ENCODE measurements around the gene SCN5A.

- TF ChIP-seq ZNF274 (IDR thresholded peaks at IDR 0.05; ENCODE audit: low read depth, low read length) (no peak), EZH2phosphoT487 (IDR thresholded peaks at IDR 0.05; ENCODE audit: borderline replicate concordance) (no peak), CTCF (IDR thresholded peaks at IDR 0.05 in 2 of 3, conservative IDR thresholded peaks at IDR 0.05 in 1 of 3; ENCODE audit: borderline replicate concordance in 1 of 3, insufficient read depth in 1 of 3, low read depth in 2 of 3, low read length in 2 of 3) (no peak), SIN3A (IDR thresholded peaks at IDR 0.05; ENCODE audit: low read depth) (no peak), JUND (IDR thresholded peaks at IDR 0.05) (no peak), ZBTB33 (IDR thresholded peaks at IDR 0.05; ENCODE audit: extremely low read depth, insufficient replicate concordance, low read length) (no peak), SP1 (IDR thresholded peaks at IDR 0.05; ENCODE audit: low read depth) (no peak), POLR2A (IDR thresholded peaks at IDR 0.05; ENCODE audit: borderline replicate concordance, extremely low read depth, insufficient read depth, insufficient read length) (no peak), POLR2AphosphoS5 (IDR thresholded peaks at IDR 0.05; ENCODE audit: low read depth, low read length) (no peak)
These were observed 31.9 kb downstream of the SCN5A start for GRCh38 chr3:38617586-38617985.
